PC-9 (cell line): ENCODE results near the gene RELL1.

Experiments used
- EZH2 ChIP-seq: fragments of 200-600 bp; sonication (generic); IDR thresholded peaks from 2 replicates; pipeline ENCODE4 v1.8.0; 2017; ENCODE audit warnings: antibody characterized with exemption, low read depth
- TF ChIP-seq, protein P1 (sequence below): fragments of 200-600 bp; sonication (generic); conservative IDR thresholded peaks from 2 replicates; pipeline ENCODE4 v1.6.1; 2017; ENCODE audit warnings: mixed run types, antibody characterized with exemption, mild to moderate bottlenecking, moderate library complexity

DNA sequence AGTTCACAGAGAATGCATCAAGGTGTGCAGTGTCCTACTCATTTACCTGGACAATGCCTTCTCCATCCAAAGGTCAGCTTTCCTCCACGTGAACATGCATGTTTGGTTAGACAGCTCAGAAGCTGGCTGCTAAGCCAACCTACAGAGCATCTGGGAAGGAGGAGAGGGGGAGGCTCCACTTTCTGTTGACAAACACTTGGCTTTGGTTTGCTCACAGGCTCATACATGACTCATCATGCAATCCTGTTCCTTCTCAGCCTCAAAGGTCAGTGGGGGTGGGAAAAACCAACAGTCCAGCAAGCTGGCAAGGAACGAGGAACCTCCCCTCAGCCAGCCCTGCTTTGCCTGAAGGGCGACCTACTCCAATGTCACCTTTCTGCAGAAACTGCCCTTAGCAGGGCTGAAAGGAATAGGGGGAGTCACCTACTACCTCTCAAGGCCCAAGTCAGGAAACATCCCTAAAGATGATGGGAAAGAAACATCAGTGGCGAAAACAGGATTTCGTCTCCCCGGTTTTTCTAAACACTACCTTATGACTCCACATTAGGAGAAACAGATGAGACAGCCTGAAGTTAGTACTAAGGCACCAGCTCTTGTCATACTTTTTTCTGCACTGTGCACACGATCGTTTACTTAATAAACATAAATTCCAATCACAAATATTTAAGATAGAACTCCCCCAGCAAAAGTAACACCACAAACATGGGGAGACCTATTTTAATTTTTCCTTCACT is 37.9 kb downstream of the RELL1 start:
- TF ChIP-seq EZH2 = no peak
- TF ChIP-seq, protein P1, sequence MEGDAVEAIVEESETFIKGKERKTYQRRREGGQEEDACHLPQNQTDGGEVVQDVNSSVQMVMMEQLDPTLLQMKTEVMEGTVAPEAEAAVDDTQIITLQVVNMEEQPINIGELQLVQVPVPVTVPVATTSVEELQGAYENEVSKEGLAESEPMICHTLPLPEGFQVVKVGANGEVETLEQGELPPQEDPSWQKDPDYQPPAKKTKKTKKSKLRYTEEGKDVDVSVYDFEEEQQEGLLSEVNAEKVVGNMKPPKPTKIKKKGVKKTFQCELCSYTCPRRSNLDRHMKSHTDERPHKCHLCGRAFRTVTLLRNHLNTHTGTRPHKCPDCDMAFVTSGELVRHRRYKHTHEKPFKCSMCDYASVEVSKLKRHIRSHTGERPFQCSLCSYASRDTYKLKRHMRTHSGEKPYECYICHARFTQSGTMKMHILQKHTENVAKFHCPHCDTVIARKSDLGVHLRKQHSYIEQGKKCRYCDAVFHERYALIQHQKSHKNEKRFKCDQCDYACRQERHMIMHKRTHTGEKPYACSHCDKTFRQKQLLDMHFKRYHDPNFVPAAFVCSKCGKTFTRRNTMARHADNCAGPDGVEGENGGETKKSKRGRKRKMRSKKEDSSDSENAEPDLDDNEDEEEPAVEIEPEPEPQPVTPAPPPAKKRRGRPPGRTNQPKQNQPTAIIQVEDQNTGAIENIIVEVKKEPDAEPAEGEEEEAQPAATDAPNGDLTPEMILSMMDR = no peak
